Neural crest cell (in vitro differentiated cells): ENCODE results near the gene JDP2. TPM values are rescaled to one million over a fixed set of nuclear protein-coding genes. Genes with fewer than 3 reads are reported as not detected.

Experiments
- DNase-seq: peaks from one replicate; pipeline ENCODE4 v3.0.0; 2021; ENCODE audit warnings: low read depth, mixed read lengths, low spot score
- H3K27ac Mint-ChIP-seq: one replicate; pipeline ENCODE4 v1.8.0; 2021; ENCODE audit warnings: mild to moderate bottlenecking, mixed read lengths; ENCODE audit not compliant: unreplicated experiment
- H3K27me3 Mint-ChIP-seq: 2 replicates; pipeline ENCODE4 v1.8.0; 2021; ENCODE audit warnings: low read depth, mild to moderate bottlenecking, mixed read lengths
- H3K36me3 Mint-ChIP-seq: 2 replicates; pipeline ENCODE4 v1.8.0; 2021; ENCODE audit warnings: low read depth, mild to moderate bottlenecking, mixed read lengths
- H3K4me1 Mint-ChIP-seq: 2 replicates; pipeline ENCODE4 v1.8.0; 2021; ENCODE audit warnings: mixed read lengths
- H3K4me3 Mint-ChIP-seq: one replicate; pipeline ENCODE4 v1.8.0; 2021; ENCODE audit warnings: mild to moderate bottlenecking, mixed read lengths
- H3K9me3 Mint-ChIP-seq: 2 replicates; pipeline ENCODE4 v1.8.0; 2021; ENCODE audit warnings: mixed read lengths
- CTCF ChIP-seq: fragments of 200-600 bp; sonication (generic); conservative IDR thresholded peaks from 2 replicates; pipeline ENCODE4 v1.5.0; 2021; ENCODE audit warnings: antibody characterized with exemption, mild to moderate bottlenecking
- total RNA-seq: library from RNA; stranded (reverse); gene quantifications from 2 replicates; pipeline ENCODE4 v1.2.1, GENCODE V29; 2021

The JDP2 gene
- total RNA-seq, 1 donor from 2014 or later, result 2.6 TPM

- Mint-ChIP-seq H3K27me3 (no peaks in the 10 kb centered on the region), H3K27ac (no peak overlapping the region), H3K4me3 (no peak overlapping the region), H3K36me3 (peaks cover 3% of the 10 kb centered on the region), H3K4me1 (no peaks in the 10 kb centered on the region), H3K9me3 (peaks cover 4% of the 10 kb centered on the region)
- TF ChIP-seq CTCF, result no peak
- DNase-seq, result no peak
These were observed 34.0 kb upstream of the JDP2 start for GRCh38 chr14:75393794-75394193.

- DNase-seq, result no peak
- Mint-ChIP-seq H3K27me3 (no peaks in the 10 kb centered on the region), H3K4me3 (no peak overlapping the region), H3K27ac (no peak overlapping the region), H3K4me1 (no peaks in the 10 kb centered on the region), H3K36me3 (peaks cover 3% of the 10 kb centered on the region), H3K9me3 (peaks cover 4% of the 10 kb centered on the region)
- no peak for TF ChIP-seq CTCF
These were observed 32.0 kb upstream of the JDP2 start for GRCh38 chr14:75395862-75396261.

GRCh38 chr14:75399321-75399720, 28.5 kb upstream of the JDP2 start:
- peaks cover 3% of the 10 kb centered on the region for H3K36me3 Mint-ChIP-seq
- no peak for TF ChIP-seq CTCF
- peaks cover 4% of the 10 kb centered on the region for H3K9me3 Mint-ChIP-seq
- H3K27me3 Mint-ChIP-seq, result no peaks in the 10 kb centered on the region
- no peak for DNase-seq
- H3K4me1 Mint-ChIP-seq, result no peaks in the 10 kb centered on the region
- no peak overlapping the region for H3K4me3 Mint-ChIP-seq
- H3K27ac Mint-ChIP-seq, result no peak overlapping the region

GRCh38 chr14:75399843-75400775, 27.7 kb upstream of the JDP2 start:
- H3K9me3 Mint-ChIP-seq, result peaks cover 4% of the 10 kb centered on the region
- DNase-seq, result no peak
- H3K4me3 Mint-ChIP-seq, result no peak overlapping the region
- H3K27ac Mint-ChIP-seq, result no peak overlapping the region
- no peaks in the 10 kb centered on the region for H3K27me3 Mint-ChIP-seq
- no peaks in the 10 kb centered on the region for H3K4me1 Mint-ChIP-seq
- TF ChIP-seq CTCF, result no peak
- H3K36me3 Mint-ChIP-seq, result peaks cover 3% of the 10 kb centered on the region

GRCh38 chr14:75401361-75401760, 26.5 kb upstream of the JDP2 start:
- peak overlapping the region; percentile 82 for H3K27ac Mint-ChIP-seq
- H3K4me1 Mint-ChIP-seq, result no peaks in the 10 kb centered on the region
- no peak overlapping the region for H3K4me3 Mint-ChIP-seq
- H3K9me3 Mint-ChIP-seq, result peaks cover 4% of the 10 kb centered on the region
- peaks cover 3% of the 10 kb centered on the region for H3K36me3 Mint-ChIP-seq
- no peak for DNase-seq
- H3K27me3 Mint-ChIP-seq, result no peaks in the 10 kb centered on the region
- TF ChIP-seq CTCF, result no peak
